Neural cell (in vitro differentiated cells): Measurements from ENCODE around the gene GAMT.

Source experiments
- CTCF ChIP-seq: fragments of 450-650 bp; IDR thresholded peaks from 2 replicates; pipeline ENCODE4 v1.5.1; 2014; ENCODE audit warnings: antibody characterized with exemption, mild to moderate bottlenecking, moderate library complexity; ENCODE audit not compliant: poor library complexity, severe bottlenecking
- POLR2AphosphoS5 ChIP-seq: IDR thresholded peaks from 2 replicates; pipeline ENCODE4 v1.6.1; 2012

- TF ChIP-seq CTCF (no peak), POLR2AphosphoS5 (no peak)
Observed at GRCh38 chr19:1384085-1384462, 17.3 kb downstream of the GAMT start.
